Skin epidermis (tissue), 12 donors: ENCODE data around the gene ALDH3B2.
A peak's percentile ranks its signal among the peaks of the same experiment; 100 is the strongest.
"Not testable (repeated sequence)": the region's sequence is repeated elsewhere in the genome, so short reads cannot be mapped to it uniquely, and the experiment has no call there.

Source experiments
- H3K27ac ChIP-seq, 21 experiments: fragments of 200-600 bp; sonication (generic) in 11 of 21; one replicate each; pipeline ENCODE4 v1.5.0; 2020; ENCODE audit warnings: mild to moderate bottlenecking in 3 of 21, inconsistent platforms in 2 of 21, moderate library complexity in 2 of 21
- H3K4me3 ChIP-seq, 7 experiments: fragments of 200-600 bp; sonication (generic) in 2 of 7; one replicate each; pipeline ENCODE4 v1.5.0; 2020; ENCODE audit warnings: inconsistent platforms in 2 of 7, mild to moderate bottlenecking in 2 of 7, moderate library complexity in 1 of 7

Gene ALDH3B2

GRCh38 chr11:67664213-67664585 is 10.2 kb downstream of the ALDH3B2 start:
- Histone ChIP-seq H3K4me3 (no peak overlapping the region), H3K27ac (no peak overlapping the region)

- H3K27ac ChIP-seq = no peak overlapping the region
- H3K4me3 ChIP-seq = no peak overlapping the region
These were observed 10.8 kb downstream of the ALDH3B2 start for GRCh38 chr11:67663532-67664212.

GRCh38 chr11:67662835-67663531 is 11.4 kb downstream of the ALDH3B2 start:
- no peak overlapping the region for H3K27ac ChIP-seq
- no peak overlapping the region for H3K4me3 ChIP-seq

GRCh38 chr11:67662142-67662834 is 12.1 kb downstream of the ALDH3B2 start:
- Histone ChIP-seq H3K27ac (no peak overlapping the region), H3K4me3 (no peak overlapping the region)

- not testable (repeated sequence) for H3K4me3 ChIP-seq, H3K27ac ChIP-seq
These were observed 13.7 kb downstream of the ALDH3B2 start for GRCh38 chr11:67660752-67661151.

- not testable (repeated sequence) for H3K4me3 ChIP-seq, H3K27ac ChIP-seq
These were observed 14.7 kb downstream of the ALDH3B2 start for GRCh38 chr11:67659651-67660165.

GRCh38 chr11:67657300-67657699 is 17.1 kb downstream of the ALDH3B2 start:
- peak overlapping the region in 5 of 21 experiments; percentile 2 to 48 (median 17) for H3K27ac ChIP-seq

GRCh38 chr11:67656278-67656922 is 18.0 kb downstream of the ALDH3B2 start:
- Histone ChIP-seq H3K27ac (peak overlapping the region in 5 of 21 experiments; percentile 2 to 47 (median 29)), H3K4me3 (no peak overlapping the region)

More at GRCh38 chr11:67657300-67657699, 17.1 kb downstream of the ALDH3B2 start:
- no peak overlapping the region for H3K4me3 ChIP-seq

DNA sequence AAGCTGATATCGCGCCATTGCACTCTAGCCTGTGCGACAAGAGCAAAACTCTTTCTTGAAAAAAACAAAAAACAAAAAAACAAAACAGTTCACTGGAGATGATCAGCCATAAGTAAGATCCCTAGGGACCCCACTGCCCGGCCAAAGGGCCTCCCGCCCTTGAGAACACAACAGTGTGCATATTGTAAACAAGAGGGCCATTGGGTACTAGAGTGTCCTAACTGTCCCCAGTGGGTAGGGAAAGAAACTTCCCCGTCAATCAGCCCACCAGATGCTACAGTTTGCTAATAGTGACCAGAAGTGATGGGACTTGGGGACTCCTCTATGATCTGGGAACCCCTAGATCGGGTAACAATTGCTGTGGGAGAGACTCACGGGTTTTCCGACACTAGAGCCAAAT is 20.2 kb downstream of the ALDH3B2 start:
- Histone ChIP-seq H3K27ac (no peak overlapping the region), H3K4me3 (no peak overlapping the region)

DNA sequence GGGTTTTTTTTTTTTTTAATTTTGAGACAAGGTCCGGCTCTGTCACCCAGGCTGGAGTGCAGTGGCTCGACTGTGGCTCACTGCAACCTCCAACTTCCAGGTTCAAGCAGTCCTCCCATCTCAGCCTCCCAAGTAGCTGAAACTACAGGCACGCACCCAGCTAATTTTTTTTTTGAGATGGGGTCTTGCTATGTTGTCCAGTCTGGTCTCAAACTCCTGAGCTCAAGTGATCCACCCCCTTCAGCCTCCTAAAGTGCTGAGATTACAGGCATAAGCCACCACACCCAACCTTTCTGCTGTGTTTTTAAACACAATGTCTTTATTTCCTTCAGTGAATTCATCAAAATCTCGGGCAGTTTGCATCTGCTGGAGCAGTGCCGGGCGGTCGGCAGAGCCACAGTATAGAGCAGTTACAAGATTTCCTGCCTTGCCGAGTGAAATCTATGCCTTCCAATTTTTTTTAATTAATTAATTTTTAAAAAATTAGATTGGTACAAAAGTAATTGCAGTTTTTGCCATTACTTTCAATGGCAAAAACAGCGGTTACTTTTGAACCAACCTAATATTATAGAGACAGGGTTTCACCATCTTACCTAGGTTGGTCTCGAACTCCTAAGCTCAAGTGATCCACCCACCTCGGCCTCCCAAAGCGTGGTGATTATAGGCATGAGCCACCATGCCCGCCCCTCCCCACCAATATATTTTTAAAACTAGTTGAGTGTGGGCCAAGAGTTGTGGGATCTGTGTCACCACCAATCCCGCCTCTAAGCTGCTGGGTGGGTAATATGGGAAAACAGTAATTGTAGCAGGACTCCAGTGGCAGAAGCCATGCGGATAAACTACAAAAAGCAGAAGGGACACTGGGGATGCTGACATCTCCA is 21.2 kb downstream of the ALDH3B2 start:
- no peak overlapping the region for H3K27ac ChIP-seq
- H3K4me3 ChIP-seq = no peak overlapping the region

DNA sequence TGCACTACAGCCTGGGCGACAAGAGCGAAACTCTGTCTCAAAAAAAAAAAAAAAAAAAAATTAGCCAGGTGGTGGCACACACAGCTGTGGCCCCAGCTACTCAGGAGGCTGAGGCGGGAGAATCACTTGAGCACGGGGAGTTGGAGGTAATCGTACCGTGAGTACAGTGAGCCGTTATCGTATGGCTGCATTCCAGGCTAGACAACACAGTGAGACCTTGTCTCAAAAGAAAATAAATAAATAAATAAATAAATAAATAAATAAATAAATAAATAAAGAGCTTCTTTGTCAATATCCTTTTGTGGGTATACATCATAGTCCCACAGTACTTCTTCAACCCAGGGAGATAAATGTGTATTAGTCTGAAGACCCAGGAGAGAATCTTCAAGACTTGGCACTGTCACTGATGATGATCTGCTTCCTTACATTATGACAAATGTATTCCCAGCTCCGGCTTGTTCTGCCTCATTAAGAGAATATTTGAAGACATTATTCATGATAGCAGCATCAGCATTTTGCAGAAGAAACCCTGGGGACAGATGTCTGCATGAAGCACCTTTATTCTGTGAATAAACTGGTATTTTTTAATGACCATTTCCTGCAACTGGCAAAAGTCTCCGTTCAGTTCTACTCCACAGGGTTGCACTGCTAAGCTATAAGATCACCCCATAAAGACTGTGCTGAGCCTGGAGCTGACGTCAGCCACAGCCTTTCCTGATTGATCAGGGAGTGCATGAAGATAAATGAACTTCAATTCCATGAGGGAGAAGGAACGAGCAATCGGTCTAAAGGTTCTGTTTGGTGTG is 22.2 kb downstream of the ALDH3B2 start:
- Histone ChIP-seq H3K27ac (no peak overlapping the region), H3K4me3 (no peak overlapping the region)

- H3K27ac ChIP-seq = peak overlapping the region in 11 of 21 experiments; percentile 29 to 89 (median 65)
- H3K4me3 ChIP-seq = peak overlapping the region in 5 of 7 experiments; percentile 24 to 41 (median 38)
These were observed 24.6 kb downstream of the ALDH3B2 start for GRCh38 chr11:67649634-67650510.

DNA sequence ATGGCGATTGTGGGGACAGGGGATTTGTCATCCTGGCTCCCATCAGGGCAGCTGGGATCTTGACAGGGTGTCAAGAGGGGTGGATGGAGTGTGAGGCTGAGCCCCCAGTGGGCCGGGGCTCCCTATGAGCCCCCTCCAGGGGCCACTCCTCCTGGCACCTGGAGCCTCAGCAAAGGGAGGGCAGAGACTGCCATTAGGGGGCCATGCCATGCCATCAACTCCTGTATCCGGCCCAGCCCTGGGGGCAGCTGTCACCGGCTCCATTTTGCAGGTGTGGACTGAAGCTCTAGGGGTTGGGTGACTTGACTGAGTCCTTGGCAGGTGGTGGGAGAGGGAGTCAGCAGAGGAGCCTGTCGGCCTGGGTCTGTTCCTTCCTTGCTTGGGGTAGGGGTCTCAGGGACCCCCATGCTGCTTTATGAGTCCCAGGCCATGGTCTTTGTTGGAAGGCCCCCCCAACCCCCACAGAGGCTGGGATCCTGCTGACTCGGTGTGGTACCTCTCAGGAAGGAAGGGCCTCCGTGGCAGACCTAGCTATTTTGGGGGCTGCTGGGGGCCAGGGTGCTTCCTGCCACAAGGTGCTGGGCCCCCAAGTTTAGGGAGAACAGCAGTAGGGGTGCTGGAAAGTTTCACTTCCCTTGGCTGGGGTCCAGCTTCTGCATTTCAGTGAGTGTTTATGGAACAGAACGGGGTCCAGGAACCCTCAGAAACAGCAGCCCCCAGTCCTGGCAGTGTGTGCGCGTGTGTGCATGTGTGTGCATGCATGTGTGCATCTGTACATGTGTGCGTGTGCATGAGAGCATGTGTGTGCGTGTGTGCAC is 25.4 kb downstream of the ALDH3B2 start:
- H3K27ac ChIP-seq = peak overlapping the region in 3 of 21 experiments; percentile 9 to 57 (median 10)
- H3K4me3 ChIP-seq = no peak overlapping the region

DNA sequence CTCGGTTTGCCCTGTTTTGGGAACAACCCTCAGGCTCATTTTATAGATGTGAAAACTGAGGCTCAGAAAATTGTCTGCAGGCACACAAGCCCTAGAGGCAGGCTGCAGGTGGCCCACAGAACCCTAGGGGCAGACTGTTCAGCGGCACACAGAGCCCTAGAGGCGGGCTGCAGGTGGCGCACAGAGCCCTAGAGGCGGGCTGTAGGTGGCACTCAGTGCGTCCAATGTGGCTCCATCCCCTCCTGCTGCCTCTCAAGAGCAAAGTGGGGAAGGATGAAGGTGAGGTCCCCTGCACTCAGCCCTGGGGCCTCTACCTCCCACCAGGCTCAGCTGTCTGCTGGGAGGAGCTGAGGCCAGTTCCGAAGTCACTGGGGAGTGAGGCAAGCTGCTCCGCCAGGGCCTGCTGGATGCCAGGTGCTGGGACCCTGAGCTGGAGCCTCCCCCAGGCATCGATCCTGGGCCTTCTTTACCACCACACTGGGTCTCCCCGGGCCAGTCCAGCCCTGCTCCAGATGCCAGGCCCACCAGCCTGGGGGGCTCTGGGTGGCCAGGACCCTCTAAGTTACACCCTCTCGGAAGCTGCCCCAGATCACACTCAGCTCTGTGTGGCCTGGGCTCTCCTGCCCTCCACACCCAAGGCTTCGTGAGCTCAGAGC is 26.2 kb downstream of the ALDH3B2 start:
- H3K27ac ChIP-seq = peak overlapping the region in 3 of 21 experiments; percentile 9 to 57 (median 10)
- H3K4me3 ChIP-seq = no peak overlapping the region

- Histone ChIP-seq H3K4me3 (no peak overlapping the region), H3K27ac (no peak overlapping the region)
These were observed 27.0 kb downstream of the ALDH3B2 start for GRCh38 chr11:67647471-67647870.
